GM18505 (cell line): ENCODE data around the gene CDK19.

Source experiments
- ATAC-seq: cut with Tn5 transposase; IDR thresholded peaks from one replicate; pipeline ENCODE4 v1.9.1; 2021; ENCODE audit not compliant: unreplicated experiment
- POLR2A ChIP-seq: IDR thresholded peaks from 4 replicates; pipeline ENCODE4 v1.6.1; 2011; ENCODE audit warnings: borderline replicate concordance; ENCODE audit not compliant: insufficient read depth, insufficient read length; ENCODE audit errors: extremely low read depth

CDK19 gene

DNA sequence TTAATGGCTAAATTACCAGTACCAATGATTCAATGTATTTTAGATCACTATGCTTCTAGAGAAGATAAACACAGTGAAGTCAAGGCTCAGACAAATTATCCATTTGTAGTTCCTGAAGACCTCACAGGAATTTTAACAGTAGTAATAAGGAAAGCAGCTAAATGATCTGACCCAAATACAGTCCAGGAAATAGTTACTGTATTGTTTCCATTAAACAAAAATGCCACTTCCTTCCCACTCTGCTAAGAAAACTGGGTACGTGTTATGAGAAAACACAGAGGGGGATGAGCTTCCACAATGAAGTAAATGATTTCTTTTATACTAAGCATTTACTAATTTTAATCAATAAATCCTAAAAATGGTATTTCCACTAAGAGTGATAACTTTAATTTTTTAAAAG is 127.9 kb downstream of the CDK19 start:
- TF ChIP-seq POLR2A, result no peak
- ATAC-seq, result no peak

DNA sequence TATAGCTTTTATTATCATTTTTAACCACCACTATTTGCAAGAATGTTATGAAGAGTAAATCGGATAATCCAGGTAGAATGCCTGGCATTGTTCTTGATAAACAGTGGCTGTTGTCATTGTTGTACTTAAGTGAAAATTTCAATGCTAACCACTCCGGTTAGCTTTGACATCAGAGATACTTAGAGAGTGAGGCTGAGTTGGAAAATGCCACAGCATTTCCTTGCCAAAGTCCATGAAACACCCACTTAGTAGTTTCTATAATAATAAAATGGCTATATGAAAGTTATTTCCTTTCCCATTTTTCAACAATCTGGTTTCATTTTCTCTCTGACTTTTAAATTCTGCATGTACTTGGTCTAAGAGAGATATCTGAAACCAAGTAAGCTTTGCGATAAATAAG is 132.0 kb downstream of the CDK19 start:
- TF ChIP-seq POLR2A, result no peak

DNA sequence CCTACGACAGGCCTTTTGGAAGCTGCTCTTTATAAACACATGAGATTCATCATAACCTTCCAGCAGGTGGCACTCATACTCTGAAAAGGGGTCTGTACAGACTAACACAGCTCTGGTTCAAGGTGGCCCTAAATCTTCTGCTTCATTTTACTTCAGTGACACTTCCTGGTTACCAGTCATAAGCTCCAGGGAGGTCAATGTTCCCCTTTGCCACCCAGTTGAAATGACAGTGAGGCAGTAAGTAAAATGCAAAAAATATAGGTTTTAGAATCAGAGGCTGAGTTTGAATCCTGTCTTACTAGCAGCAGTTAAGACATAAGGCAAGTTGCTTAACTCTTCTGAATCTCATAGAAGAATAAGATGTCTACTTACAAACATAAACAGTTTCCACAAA is 132.8 kb downstream of the CDK19 start:
- ATAC-seq, result peak; percentile 94
- TF ChIP-seq POLR2A, result no peak

More for the DNA sequence above, 132.0 kb downstream of the CDK19 start:
- no peak for ATAC-seq

DNA sequence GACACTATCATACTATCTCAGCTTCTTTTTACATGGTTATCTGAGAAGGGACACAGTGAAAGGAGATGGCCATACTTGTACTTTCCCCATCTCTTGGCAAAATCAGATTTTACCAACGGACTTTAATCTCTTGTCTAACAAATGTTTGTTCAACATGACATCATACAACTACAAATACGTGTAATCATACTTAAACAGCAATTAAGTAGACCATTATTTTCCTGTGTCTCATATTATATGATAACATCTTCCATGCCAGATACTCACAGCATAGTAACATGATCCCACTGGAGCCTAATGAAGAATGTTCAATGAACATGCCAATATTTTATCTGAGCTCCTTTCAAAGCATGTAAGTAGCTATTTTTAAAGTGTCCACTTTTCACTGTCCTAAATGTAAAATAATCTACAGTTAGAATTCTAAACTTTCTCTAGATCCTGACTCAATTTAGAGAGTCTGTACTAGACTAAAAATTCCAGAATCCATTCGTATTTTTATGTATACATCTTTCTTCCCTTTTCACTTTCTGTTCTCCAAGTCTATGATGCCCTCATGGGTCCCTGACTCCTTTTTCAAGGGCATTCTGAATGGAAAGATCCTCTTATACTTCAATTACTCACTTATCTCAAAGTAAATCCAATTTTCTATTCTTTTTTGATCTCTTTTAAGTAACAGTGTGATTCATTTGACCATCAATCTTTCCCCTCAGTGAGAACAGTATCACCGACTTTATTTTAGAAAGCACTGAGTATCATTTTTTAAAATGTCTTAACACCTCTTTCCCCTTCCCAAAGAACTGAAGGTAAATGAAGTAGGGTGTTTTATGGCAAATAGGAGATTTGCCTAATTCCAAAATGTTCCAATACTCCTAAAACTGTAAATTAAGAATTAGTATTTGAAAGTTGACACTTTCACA is 133.5 kb downstream of the CDK19 start:
- no peak for TF ChIP-seq POLR2A
- peak; percentile 16 for ATAC-seq

DNA sequence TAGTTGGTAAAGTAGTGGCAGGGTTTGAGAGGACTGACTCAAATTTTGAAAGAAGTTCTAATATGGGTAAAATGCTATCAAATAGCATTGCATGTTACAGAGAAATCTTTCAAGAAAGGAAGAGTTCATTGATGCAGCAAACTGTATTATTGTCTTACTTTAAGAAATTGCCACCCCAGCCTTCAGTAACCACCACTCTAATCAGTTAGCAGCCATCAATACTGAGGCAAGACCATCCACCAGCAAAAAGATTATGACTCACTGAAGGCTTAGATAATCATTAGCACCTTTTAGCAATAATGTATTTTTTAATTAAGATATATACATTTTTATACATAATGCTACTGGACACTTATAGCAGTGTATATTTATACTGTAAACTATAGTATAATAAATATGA is 138.9 kb downstream of the CDK19 start:
- no peak for TF ChIP-seq POLR2A
- ATAC-seq, result no peak

DNA sequence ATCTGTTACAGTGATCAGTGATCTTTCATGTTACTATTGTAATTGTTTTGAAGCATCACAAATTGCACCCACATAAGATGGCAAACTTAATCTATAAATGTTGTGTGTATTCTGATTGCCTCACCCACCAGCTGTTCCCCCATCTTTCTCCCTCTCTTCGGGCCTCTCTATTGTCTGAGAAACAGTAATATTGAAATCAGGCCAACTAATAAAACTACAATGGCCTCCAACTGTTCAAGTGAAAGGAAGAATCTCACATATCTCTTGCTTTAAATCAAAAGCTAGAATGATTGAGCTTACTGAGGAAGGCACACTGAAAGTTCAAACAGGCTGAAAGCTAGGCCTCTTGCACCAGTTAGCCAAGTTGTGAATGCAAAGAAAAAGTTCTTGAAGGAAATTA is 141.2 kb downstream of the CDK19 start:
- no peak for ATAC-seq
- no peak for TF ChIP-seq POLR2A

DNA sequence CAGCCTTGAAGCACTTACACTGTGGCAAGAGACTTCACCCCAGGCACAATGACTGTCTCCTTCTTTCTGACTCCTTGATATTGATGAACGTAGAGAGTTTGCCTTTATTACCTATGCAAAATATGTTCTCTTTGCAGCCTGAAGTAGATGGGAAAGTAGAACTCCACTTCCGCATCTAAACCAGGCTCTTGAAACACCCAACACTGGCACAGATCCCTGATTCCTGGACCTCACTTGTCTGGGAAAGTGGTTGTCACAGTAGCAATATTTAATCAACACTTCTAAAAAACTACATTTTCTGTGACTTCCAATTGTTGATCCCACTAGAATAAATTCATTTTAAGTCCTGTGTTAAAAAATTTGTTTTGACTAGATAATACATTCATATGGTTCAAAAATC is 143.1 kb downstream of the CDK19 start:
- TF ChIP-seq POLR2A, result no peak
- no peak for ATAC-seq

DNA sequence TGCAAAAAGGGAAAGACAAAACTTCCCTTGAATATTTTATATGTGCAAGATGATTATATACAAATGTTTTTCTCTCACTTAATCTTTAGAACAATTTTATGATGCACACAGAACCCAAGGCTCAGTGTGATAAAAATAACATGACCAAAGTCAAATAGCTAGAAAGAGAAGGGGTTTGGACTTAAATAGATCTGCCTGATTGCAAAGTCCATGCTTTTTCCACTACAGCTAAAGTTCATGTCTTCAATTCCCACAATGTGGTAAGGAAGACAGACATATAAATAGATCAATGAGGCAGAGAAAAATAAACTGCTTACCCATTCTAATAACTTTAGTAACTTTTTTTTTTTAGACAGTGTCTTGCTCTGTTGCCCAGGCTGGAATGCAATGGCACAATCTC is 143.8 kb downstream of the CDK19 start:
- ATAC-seq, result no peak
- no peak for TF ChIP-seq POLR2A

DNA sequence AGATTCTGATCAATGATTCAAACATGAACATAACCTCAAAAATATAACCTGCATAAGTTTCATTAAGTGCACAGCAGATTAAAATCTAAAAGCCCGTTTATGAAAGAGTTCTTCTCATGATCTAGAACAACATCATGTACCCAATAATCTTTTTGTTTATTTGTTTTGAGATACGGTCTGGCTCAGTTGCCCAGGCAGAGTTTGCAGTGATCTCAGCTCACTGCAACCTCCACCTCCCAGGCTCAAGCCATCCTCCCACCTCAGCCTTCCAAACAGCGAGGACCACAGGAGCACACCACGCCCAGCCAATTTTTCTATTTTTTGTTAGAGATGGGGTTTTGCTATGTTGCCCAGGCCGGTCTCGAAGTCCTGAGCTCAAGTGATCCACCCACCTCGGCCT is 149.7 kb downstream of the CDK19 start:
- no peak for TF ChIP-seq POLR2A
- ATAC-seq, result no peak

DNA sequence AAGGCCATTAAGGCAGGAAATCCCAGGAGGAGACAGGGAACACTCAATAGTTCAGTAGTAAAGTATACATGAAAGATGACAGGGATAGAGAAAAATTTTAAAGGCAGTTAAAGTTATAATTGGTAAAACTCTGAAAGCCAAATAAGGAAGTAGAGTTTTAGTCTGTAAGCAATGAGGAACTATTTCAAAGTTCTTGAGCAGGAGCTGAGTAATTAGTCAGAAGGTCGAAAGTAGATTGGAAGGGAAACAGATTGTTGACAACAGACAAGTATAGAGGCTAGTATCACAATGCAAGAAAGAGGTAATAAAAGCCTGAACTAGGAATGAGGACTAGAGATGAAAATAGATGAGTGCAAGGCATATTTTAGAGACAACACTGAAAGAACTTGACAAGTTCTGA is 150.3 kb downstream of the CDK19 start:
- no peak for ATAC-seq
- no peak for TF ChIP-seq POLR2A

DNA sequence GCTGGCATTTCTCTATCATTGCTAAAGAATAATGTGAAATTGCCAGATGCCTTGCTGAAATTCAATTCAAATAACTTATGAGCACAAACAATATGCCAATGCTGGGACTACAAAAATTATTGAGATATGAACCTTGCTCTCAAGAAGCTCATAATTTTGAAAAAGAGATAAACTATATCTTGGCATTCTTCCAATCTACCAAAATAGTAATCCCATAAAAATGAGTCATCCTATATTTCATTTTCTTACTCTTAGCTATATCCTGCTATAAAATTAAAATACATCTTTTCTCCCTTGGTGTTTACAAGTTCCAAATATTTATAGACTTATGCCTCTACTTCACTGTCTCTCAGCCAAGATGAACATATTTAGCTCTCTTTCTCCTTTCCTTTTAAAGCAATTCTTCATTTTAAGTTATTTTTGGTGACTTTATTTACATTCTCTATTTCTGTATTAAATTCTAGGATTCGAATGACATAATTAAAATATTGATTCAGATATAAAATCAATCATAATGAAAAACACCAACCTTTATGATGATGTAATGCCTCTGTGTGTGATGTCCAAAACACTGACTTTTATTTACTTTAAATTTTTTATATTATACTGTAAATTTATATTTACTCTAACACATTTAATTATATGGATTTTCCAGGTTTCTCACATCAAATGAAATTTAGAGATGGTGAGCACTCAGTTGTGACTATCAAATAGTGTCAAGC is 152.6 kb downstream of the CDK19 start:
- ATAC-seq, result no peak
- no peak for TF ChIP-seq POLR2A

DNA sequence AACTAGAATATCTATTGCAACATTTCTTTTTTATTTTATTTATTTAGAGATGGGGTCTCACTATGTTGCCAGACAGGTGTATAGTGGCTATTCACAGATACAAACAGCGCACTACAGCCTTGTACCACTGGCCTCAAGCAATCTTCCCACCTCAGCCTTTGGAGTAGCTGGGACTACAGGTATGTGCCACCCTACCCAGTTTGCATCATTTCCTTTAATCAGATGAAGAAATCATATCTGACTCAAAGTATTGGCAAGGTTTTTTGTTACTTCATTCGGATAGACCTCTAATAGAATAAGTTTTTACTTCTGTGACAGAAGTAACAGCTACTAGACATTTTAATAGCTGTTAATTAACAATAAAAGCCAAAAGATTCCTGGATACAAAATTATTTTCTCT is 153.9 kb downstream of the CDK19 start:
- no peak for TF ChIP-seq POLR2A
- no peak for ATAC-seq

DNA sequence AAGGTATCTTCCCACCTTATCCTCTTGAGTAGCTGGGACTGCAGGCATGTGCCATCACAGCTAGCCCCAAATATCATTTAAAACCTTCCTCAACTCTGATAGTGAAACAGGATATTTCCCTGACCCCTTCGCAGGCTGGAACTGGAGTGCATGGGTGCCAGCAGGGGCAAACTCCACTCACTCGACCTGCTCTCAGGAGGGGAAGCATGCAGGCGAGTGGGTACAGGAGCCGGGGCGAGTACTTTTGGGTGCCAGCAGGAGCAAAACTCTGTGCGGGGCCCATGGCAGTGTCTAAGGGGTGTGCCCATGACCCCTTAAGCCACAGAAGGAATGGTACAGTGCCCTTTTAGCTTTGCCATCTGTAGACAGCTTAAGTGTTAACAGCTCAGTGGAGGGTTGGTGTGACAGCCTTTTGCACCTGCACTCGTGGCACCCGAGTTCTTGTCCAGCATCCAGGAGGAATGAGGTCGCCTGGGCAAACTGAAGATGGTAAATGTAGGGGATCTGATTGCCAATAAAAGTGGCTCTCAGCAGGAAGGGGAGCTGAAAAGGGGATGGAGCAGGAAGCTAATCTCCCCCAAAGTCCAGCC is 155.1 kb downstream of the CDK19 start:
- ATAC-seq, result no peak
- TF ChIP-seq POLR2A, result no peak
